ENCODE results near the gene SDHAF2.
"Not testable (repeated sequence)": the region's sequence is repeated elsewhere in the genome, so short reads cannot be mapped to it uniquely, and the experiment has no call there.

SDHAF2 gene

GRCh38 chr11:61476371-61476770 lies 46.4 kb downstream of the SDHAF2 start:
- DNase-seq (ENCODE audit: low spot score), result no peak

- DNase-seq (ENCODE audit: low spot score), result no peak
Observed at GRCh38 chr11:61477126-61477525, 47.2 kb downstream of the SDHAF2 start.

GRCh38 chr11:61477727-61478148 lies 47.8 kb downstream of the SDHAF2 start:
- DNase-seq (ENCODE audit: low spot score), result no peak

- DNase-seq (ENCODE audit: low spot score), result not testable (repeated sequence)
Observed at GRCh38 chr11:61479360-61480058, 49.6 kb downstream of the SDHAF2 start.

- DNase-seq (ENCODE audit: low spot score), result no peak
Observed at GRCh38 chr11:61480261-61480993, 50.5 kb downstream of the SDHAF2 start.

GRCh38 chr11:61480994-61481335 lies 51.0 kb downstream of the SDHAF2 start:
- peak; percentile 65 for DNase-seq (ENCODE audit: low spot score)

GRCh38 chr11:61481806-61482205 lies 51.9 kb downstream of the SDHAF2 start:
- no peak for DNase-seq (ENCODE audit: low spot score)

- DNase-seq (ENCODE audit: low spot score), result no peak
Observed at GRCh38 chr11:61482513-61482912, 52.6 kb downstream of the SDHAF2 start.

GRCh38 chr11:61484541-61484940 lies 54.6 kb downstream of the SDHAF2 start:
- DNase-seq (ENCODE audit: low spot score), result no peak

- no peak for DNase-seq (ENCODE audit: low spot score)
Observed at GRCh38 chr11:61485080-61485479, 55.2 kb downstream of the SDHAF2 start.

GRCh38 chr11:61486011-61486620 lies 56.2 kb downstream of the SDHAF2 start:
- DNase-seq (ENCODE audit: low spot score), result no peak

- peak; percentile 36 for DNase-seq (ENCODE audit: low spot score)
Observed at GRCh38 chr11:61486779-61487178, 56.9 kb downstream of the SDHAF2 start.

GRCh38 chr11:61487342-61488025 lies 57.6 kb downstream of the SDHAF2 start:
- DNase-seq (ENCODE audit: low spot score), result no peak

- DNase-seq (ENCODE audit: low spot score), result peak; percentile 75
Observed at GRCh38 chr11:61488651-61489291, 58.8 kb downstream of the SDHAF2 start.

- DNase-seq (ENCODE audit: low spot score), result no peak
Observed at GRCh38 chr11:61489833-61490721, 60.2 kb downstream of the SDHAF2 start.

- DNase-seq (ENCODE audit: low spot score), result no peak
Observed at GRCh38 chr11:61491736-61492395, 61.9 kb downstream of the SDHAF2 start.

- DNase-seq (ENCODE audit: low spot score), result no peak
Observed at GRCh38 chr11:61494381-61494961, 64.5 kb downstream of the SDHAF2 start.

GRCh38 chr11:61495801-61496601 lies 66.1 kb downstream of the SDHAF2 start:
- no peak for DNase-seq (ENCODE audit: low spot score)

Measured in SW480 (cell line).